Stimulated activated naive CD8-positive, alpha-beta T cell treated with anti-CD3 and anti-CD28 coated beads, Interleukin-15, Interleukin-2, amounts not matched to agents 100 ng/mL and 50 ng/mL, for 24 hours (primary cell): ENCODE results near the gene WDR91.
"Not testable (repeated sequence)": the region's sequence is repeated elsewhere in the genome, so short reads cannot be mapped to it uniquely, and the experiment has no call there.

Experiments
- H3K27ac Mint-ChIP-seq: one replicate; pipeline ENCODE4 v1.8.0; 2021; ENCODE audit warnings: mild to moderate bottlenecking, mixed read lengths
- H3K27me3 Mint-ChIP-seq: one replicate; pipeline ENCODE4 v1.8.0; 2021; ENCODE audit warnings: mixed read lengths
- H3K36me3 Mint-ChIP-seq: one replicate; pipeline ENCODE4 v1.8.0; 2021; ENCODE audit warnings: low read depth, mixed read lengths
- H3K4me1 Mint-ChIP-seq: one replicate; pipeline ENCODE4 v1.8.0; 2021; ENCODE audit warnings: low read depth, mixed read lengths
- H3K4me3 Mint-ChIP-seq: one replicate; pipeline ENCODE4 v1.8.0; 2021; ENCODE audit warnings: mild to moderate bottlenecking, mixed read lengths
- H3K9me3 Mint-ChIP-seq: one replicate; pipeline ENCODE4 v1.8.0; 2021; ENCODE audit warnings: mixed read lengths

Gene WDR91

DNA sequence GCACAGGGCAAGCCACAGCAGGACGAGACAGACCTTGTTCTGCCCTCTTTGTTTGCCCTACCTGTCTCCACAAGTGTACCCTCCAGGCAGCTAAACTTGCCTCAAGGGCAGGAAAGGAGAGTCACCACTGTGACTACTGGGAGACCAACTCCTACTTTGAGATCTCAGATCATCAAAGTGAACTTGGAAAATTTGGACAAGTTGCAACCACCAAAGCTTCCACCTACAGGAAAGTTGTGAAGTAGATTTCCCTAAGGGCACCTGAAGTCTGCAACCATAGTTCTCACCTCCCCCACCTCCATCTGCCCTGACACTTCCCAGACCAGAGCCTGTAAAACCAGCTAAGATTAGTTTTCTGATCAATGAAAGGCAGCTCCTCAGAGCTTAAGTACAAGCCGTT is 2.5 kb upstream of the WDR91 start:
- no peaks in the 10 kb centered on the region for H3K9me3 Mint-ChIP-seq
- H3K4me1 Mint-ChIP-seq = peaks cover 28% of the 10 kb centered on the region
- H3K36me3 Mint-ChIP-seq = no peaks in the 10 kb centered on the region
- peaks cover 5% of the 10 kb centered on the region for H3K27me3 Mint-ChIP-seq
- H3K27ac Mint-ChIP-seq = no peak overlapping the region
- no peak overlapping the region for H3K4me3 Mint-ChIP-seq

DNA sequence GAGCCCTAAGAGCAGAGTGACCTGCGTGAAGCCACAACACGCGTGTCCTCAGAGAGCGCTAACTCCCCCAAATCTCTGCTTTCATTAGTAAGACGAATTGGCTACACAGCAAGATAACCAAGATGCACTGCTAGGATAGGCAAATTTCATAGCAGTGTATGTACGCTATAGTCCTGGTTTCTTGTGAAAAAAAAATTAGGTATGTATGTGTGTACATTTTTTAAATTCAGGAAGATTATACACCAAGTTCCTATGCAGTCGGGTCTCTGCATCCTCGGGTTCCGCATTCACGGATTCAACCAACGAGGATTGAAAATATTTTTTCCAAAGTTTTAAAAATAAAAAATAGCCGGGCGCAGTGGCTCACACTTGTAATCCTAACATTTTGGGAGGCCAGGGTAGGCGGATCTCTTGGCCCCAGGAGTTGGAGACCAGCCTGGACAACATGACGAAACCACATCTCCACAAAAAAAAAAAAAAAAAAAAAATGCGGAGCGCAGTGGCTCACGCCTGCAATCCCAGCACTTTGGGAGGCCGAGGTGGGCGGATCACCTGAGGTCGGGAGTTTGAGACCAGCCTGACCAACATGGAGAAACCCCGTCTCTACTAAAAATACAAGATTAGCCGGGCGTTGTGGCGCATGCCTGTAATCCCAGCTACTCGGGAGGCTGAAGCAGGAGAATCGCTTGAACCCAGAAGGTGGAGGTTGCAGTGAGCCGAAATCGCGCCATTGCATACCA is 790 bp upstream of the WDR91 start:
- H3K27me3 Mint-ChIP-seq, H3K9me3 Mint-ChIP-seq, H3K36me3 Mint-ChIP-seq: not testable (repeated sequence)
- peak overlapping the region; percentile 79 for H3K27ac Mint-ChIP-seq
- H3K4me3 Mint-ChIP-seq = peak overlapping the region; percentile 90
- H3K4me1 Mint-ChIP-seq = peaks cover 45% of the 10 kb centered on the region

DNA sequence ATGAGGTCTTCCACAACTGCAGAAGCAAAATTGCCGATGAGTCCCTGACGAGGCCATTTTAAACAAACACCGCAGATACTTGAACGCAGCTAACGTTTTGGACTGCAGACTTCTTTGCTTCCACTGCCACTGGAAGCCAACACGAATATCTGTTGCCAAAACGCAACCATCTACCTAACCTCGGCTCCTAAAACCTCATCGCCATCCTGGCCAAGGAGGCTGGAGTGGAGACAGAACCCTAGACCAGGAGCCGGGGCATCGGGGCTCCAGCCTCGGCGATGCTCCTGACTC is 493 bp downstream of the WDR91 start:
- Mint-ChIP-seq H3K4me3 (peak overlapping the region; percentile 90), H3K27ac (peak overlapping the region; percentile 89), H3K9me3 (no peaks in the 10 kb centered on the region), H3K36me3 (peaks cover 17% of the 10 kb centered on the region), H3K4me1 (peaks cover 57% of the 10 kb centered on the region), H3K27me3 (no peaks in the 10 kb centered on the region)

DNA sequence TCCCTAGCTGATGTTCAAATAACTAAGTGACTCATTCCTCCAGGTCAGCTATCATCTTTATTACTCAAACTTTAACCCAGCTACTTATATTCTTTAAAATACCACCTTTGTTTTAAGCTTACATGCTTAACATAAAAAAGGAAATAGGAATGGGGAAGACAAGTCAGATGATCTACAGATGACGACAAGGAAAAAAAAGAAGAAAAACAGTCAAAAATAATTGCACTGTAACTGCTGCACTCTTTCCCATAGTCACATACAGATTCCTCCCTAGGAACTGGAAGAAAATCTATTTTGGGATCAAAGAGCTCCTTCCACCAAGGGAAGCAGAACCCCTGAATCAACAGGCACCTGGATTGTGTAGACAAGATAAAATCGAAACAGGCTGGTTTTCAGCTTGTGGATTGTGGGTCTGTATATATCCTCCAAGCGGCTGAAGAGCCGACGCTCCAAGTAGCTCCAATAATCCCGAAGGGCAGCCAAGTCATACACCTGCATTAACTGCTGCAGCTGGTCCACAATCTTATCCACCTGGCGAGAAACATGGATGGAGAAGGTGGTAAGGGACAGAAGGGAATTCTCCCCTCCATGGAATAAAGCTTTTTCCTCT is 2.0 kb downstream of the WDR91 start:
- Mint-ChIP-seq H3K9me3 (no peaks in the 10 kb centered on the region), H3K4me3 (peak overlapping the region; percentile 18), H3K27ac (no peak overlapping the region), H3K4me1 (peaks cover 60% of the 10 kb centered on the region), H3K27me3 (no peaks in the 10 kb centered on the region), H3K36me3 (peaks cover 28% of the 10 kb centered on the region)

DNA sequence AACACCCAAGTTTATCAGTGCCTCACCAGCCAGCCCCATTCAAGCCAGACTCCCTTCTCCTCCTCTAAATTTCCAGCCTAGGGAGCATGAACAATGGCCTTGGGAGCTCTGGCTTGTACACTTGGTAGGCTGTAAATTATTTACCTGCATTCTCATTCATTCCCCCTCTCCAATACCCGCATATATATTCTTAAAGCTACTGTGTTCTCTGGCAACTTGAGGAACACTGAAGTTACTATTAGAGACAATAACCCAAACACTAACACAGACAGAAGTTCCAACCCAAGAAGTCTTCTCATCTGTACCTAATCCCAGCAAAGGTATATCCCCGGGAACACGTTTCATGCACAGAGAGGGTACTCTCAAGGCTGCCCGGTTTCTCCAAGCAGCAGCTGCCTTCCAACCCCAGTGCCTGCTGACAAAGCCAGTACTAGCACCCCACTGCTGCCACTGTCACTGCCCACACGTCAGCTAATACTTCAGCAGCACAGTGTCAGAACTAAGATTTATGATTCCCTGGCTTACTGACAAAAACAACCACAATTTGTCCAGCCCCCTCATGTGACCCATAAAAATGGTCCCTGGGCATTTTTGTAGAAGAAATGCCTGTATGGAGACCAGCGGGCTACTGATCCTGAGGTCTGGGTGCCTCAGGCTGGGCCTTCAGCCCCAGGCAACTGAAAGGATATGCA is 3.1 kb downstream of the WDR91 start:
- Mint-ChIP-seq H3K4me1 (peaks cover 61% of the 10 kb centered on the region), H3K4me3 (no peak overlapping the region), H3K27ac (no peak overlapping the region), H3K9me3 (no peaks in the 10 kb centered on the region), H3K36me3 (peaks cover 39% of the 10 kb centered on the region), H3K27me3 (no peaks in the 10 kb centered on the region)

DNA sequence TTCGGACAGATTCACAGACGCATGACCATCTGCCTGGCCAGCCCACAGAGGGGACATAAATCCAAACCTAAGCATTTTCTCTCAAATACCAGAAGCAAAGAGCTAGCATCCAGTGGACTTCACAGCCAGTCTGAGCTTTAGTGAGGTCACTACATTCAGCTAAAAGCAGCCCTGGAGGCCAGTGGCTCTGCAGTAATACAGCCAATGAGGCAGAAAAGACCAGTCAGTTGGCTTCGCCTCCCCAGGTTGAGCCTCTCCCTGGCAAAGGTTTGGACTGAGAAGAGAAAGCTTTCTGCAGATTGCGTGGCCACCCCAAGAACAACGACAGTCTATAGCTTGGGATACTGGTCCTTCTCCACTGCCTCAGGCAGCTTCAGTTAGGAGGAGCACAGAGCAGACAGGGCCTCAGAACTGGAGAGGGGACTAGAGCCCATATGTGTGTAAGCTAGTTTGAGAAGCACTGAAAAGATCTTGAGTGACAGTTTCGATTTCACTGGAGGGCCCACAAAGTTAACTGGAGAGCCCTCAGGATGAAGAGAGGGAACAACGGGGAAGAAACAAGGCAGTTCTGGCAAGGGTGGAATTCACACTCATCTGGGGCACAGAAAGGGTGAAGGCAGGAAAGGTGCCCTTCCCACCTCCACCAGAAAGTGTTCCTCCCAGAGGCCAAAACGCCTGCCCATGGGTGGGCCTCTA is 3.8 kb downstream of the WDR91 start:
- peaks cover 64% of the 10 kb centered on the region for H3K4me1 Mint-ChIP-seq
- H3K27ac Mint-ChIP-seq = peak overlapping the region; percentile 59
- H3K9me3 Mint-ChIP-seq = no peaks in the 10 kb centered on the region

DNA sequence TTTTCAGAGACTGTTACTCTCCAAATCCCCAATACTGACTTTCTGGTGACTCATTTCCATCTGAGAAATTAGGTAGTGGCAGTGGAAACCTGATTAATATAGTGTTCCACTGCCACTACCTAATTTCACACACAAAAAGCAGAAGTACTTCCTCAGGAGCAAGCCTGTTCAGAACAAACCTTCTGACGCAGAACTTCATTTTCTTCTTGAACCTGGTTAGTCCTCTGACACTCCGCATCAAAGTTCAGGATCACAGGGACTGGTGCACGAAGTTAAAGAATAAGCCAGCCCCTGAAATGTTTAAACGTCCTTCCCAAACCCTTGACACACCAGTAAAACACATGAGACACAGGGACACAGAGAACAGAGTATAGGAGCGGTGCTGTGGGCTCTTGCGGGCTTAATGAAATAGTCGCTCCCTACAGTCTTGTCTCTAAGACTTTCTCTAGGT is 4.4 kb downstream of the WDR91 start:
- H3K36me3 Mint-ChIP-seq = peaks cover 50% of the 10 kb centered on the region
- no peaks in the 10 kb centered on the region for H3K27me3 Mint-ChIP-seq
- no peaks in the 10 kb centered on the region for H3K9me3 Mint-ChIP-seq
- peak overlapping the region; percentile 13 for H3K4me3 Mint-ChIP-seq
- H3K27ac Mint-ChIP-seq = peak overlapping the region; percentile 59
- H3K4me1 Mint-ChIP-seq = peaks cover 68% of the 10 kb centered on the region

More for the DNA sequence above, 3.8 kb downstream of the WDR91 start:
- peak overlapping the region; percentile 13 for H3K4me3 Mint-ChIP-seq
- peaks cover 44% of the 10 kb centered on the region for H3K36me3 Mint-ChIP-seq
- no peaks in the 10 kb centered on the region for H3K27me3 Mint-ChIP-seq

DNA sequence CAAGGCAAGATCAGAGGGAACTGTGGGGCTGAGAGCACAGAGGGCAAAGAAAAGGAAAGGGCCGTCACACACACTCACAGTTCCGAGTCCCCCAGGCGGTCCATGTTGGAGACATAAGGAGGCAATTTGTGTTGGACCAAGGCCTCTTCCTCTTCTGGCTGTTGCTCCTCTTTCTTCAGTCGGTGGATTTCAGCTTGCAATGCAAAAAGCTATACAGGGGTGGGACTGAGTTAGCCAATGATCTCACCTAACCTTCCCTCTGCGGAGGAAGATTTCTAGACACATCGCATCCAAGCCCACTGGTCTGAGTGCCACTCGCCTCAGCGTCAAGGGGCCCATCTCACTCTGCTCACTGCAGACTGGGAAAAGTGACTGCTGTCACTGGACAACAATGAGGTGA is 5.5 kb downstream of the WDR91 start:
- Mint-ChIP-seq H3K9me3 (no peaks in the 10 kb centered on the region), H3K27ac (no peak overlapping the region), H3K4me1 (peaks cover 69% of the 10 kb centered on the region), H3K27me3 (no peaks in the 10 kb centered on the region), H3K4me3 (no peak overlapping the region), H3K36me3 (peaks cover 58% of the 10 kb centered on the region)

DNA sequence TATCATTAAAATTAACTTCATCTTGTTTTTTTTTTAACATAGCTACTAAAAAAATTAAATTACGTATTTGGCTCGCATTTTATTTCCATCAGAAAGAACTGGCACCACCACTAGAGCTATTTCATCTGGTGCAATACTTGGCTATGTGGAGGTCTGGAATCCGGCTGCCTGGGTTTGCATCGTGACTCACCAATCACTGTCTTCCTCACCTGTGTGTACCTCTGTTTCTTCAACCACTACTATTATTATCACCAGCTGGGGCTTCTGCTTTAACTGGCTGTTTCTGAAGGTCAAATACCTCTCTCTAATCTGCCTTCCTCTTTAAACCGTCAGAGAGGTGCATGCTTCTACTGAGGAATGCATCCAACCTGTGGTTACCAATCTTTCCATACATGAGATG is 6.5 kb downstream of the WDR91 start:
- Mint-ChIP-seq H3K36me3 (peaks cover 68% of the 10 kb centered on the region), H3K9me3 (no peaks in the 10 kb centered on the region), H3K27me3 (no peaks in the 10 kb centered on the region), H3K27ac (no peak overlapping the region), H3K4me1 (peaks cover 60% of the 10 kb centered on the region), H3K4me3 (no peak overlapping the region)

DNA sequence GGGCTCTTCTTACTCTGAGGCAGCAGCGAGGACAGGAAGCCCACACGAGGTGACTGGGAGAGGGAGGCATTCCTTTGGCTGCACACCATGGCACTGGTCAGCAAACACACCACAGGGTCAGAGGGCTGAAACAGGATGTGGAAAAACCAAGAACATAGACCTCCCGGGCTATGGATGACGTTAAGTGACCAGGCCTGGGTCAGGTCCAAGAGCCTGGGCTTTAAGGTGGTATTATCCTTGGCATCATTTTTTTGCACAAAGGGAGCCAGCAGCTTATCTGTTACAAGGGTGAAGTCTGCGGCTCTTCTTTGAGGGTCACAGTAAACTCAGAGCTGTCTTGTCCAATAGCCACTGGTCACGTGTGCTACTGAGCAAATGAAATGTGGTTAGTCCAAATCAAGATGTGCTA is 7.0 kb downstream of the WDR91 start:
- Mint-ChIP-seq H3K36me3 (peaks cover 73% of the 10 kb centered on the region), H3K9me3 (no peaks in the 10 kb centered on the region), H3K27me3 (no peaks in the 10 kb centered on the region), H3K4me3 (no peak overlapping the region), H3K27ac (no peak overlapping the region), H3K4me1 (peaks cover 54% of the 10 kb centered on the region)

DNA sequence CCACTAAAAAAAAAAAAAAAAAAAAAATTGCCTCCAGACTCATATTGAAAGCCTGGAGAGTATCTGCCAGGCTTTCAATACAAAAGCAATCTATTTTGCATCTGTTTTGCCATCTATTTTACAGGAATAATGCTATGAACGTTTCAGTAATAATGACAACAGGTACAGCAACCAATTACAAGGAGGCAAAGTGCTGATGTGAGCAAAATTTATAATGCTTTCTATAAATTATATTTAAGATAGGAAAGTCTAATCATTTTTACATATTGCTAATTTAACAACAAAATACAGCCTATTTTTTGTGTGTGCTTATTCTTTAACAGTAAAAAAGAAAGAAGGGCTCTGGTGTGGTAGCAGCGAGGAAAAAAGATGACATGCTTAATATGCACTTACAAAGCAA is 10.0 kb downstream of the WDR91 start:
- Mint-ChIP-seq H3K9me3 (no peaks in the 10 kb centered on the region), H3K36me3 (peaks cover 89% of the 10 kb centered on the region), H3K4me3 (no peak overlapping the region), H3K27me3 (no peaks in the 10 kb centered on the region), H3K4me1 (peaks cover 39% of the 10 kb centered on the region), H3K27ac (no peak overlapping the region)

DNA sequence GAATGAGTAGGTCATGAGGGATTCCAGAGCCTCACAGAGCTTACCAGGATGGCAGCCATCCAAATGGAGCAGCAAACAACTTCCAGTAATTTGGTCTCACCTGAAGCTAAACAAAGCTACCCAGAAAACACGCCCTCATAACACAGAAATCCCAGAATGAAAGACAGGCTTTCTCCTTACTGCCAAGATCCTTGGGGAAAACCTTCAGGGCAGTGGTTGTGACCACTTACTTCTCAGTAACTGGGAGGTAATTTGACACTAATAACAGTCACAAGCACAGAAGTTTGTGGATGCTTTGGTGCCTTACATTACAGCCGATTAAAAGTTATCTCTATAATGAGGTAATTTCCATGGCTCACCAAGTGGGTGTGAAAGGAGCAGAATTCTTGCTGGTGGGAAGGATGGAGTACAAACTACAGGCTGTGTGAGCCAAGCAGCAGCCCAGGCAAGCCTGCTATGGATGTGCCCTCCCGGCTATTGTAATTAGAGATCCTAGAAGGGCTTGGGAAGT is 10.4 kb downstream of the WDR91 start:
- H3K4me1 Mint-ChIP-seq = peaks cover 35% of the 10 kb centered on the region
- H3K9me3 Mint-ChIP-seq = no peaks in the 10 kb centered on the region
- peaks cover 86% of the 10 kb centered on the region for H3K36me3 Mint-ChIP-seq
- no peaks in the 10 kb centered on the region for H3K27me3 Mint-ChIP-seq
- H3K4me3 Mint-ChIP-seq = no peak overlapping the region
- H3K27ac Mint-ChIP-seq = no peak overlapping the region

DNA sequence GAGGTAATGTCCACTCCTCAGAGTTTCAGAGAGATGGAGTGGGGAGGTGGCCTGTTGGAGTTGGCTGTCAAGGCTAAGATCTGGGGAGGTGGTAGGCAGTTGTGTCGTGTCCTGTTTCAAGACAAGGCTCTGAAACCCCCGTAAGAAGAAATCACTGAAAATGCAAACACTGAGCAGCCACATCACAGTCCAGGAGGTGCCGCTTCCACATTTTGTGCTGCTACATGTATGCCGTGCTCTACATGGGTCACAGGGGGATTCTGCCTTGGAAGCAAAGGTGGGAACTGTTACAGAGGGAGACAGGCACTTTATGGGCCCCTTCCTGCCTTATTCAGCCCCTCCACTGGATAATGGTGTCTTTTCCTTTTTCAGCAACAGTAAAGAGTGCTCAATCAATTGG is 11.9 kb downstream of the WDR91 start:
- no peaks in the 10 kb centered on the region for H3K9me3 Mint-ChIP-seq
- peaks cover 32% of the 10 kb centered on the region for H3K4me1 Mint-ChIP-seq
- H3K27ac Mint-ChIP-seq = no peak overlapping the region
- H3K27me3 Mint-ChIP-seq = no peaks in the 10 kb centered on the region
- no peak overlapping the region for H3K4me3 Mint-ChIP-seq
- peaks cover 85% of the 10 kb centered on the region for H3K36me3 Mint-ChIP-seq

DNA sequence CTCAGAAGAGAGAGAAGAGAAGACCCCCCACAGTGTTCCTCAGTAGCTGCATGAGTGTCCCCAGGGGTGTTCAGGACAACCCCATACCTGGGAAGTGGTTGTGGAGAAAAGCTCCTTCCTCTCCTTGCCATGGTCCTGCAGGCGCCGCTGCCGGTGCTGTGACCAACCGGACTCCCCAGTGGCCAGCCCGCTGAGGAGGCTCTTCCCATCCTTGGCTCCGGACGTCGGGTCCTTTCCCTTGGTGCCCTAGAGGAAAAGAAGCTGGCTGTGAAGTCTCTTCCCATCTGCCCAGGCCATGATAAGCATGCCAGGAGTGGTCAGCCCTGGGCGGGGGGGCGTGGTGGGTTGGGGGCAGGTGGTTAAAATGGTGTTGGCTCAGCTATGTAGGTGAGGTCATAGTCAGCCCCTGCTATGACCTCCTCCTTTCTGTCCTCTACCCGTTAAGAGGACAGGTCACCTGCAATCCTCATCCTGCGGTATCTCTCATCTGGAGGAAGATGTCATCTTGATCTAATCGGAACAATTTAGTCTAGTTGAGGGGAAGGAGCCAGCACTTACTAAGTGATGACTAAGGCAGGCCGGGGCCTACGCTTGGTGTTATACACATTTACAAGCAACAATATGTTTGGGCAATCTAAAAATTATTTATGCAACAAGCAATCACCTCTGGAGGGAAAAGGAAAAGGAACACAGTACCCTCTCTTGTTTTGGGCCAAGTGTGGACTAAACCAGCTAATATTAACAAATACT is 13.2 kb downstream of the WDR91 start:
- no peaks in the 10 kb centered on the region for H3K27me3 Mint-ChIP-seq
- no peak overlapping the region for H3K27ac Mint-ChIP-seq
- H3K4me3 Mint-ChIP-seq = no peak overlapping the region
- no peaks in the 10 kb centered on the region for H3K9me3 Mint-ChIP-seq
- H3K36me3 Mint-ChIP-seq = peaks cover 85% of the 10 kb centered on the region
- H3K4me1 Mint-ChIP-seq = peaks cover 29% of the 10 kb centered on the region
